Thoracic aorta endothelial cell (primary cell): ENCODE data around the gene PNPT1. TPM values are rescaled to one million over a fixed set of nuclear protein-coding genes. Genes with fewer than 3 reads are reported as not detected.

Experiments used
- total RNA-seq: library from RNA; depleted of rRNA; stranded (reverse); fragments of >200 nt; gene quantifications from 2 replicates; pipeline ENCODE4 v1.2.3, GENCODE V29; 2012

Gene PNPT1
- 49.1 and 61.6 TPM in 2 replicates for total RNA-seq

DNA sequence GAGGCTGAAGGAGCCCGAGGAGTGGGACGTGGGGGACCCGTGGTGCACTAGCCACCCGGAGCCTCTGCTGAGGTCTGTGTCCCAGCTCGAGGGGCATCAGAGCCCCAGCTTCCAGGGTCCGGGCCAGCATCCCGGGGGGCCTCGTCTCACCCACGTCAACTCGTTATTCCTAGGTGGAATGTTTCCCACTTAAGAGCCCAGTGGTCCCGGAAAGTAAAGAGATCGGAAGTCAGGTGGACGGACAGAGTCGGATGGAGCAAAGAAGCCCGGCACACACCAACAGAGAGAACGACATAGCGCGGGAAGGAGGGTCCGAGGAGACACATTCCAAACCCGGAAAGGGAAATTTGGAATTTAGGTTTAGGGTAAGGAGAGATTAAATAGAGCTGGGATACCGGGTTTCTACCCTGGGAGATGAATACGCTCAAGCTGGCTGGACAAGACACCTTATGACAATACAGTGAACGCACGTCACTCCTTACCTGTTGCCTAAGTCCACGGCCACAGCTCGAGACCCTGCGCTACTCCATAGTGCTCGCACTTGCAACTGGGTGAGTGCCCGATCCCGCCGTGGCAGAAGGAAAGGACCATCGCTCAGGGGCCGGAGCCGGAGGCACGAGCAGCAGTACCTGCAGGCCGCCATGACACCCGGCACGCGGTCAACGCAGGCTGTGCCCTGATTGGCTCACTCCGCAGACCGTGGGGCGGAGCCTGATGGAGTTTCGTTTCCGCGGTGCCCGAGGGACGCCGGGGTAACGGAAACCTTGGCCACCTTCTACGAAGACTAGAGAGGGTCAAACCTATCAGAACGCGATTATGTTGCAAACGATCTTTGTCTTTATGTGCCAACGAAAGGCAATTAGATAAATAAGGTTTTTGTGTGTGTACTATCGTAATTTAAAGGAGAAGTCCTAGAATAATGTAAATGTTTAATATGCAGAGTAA is at the start of gene PNPT1:
Gene PNPT1, minus strand, starts transcription at position 664 of the 945 bp plus-strand sequence. Its CDS starts 21 bp downstream, at position 643.

DNA sequence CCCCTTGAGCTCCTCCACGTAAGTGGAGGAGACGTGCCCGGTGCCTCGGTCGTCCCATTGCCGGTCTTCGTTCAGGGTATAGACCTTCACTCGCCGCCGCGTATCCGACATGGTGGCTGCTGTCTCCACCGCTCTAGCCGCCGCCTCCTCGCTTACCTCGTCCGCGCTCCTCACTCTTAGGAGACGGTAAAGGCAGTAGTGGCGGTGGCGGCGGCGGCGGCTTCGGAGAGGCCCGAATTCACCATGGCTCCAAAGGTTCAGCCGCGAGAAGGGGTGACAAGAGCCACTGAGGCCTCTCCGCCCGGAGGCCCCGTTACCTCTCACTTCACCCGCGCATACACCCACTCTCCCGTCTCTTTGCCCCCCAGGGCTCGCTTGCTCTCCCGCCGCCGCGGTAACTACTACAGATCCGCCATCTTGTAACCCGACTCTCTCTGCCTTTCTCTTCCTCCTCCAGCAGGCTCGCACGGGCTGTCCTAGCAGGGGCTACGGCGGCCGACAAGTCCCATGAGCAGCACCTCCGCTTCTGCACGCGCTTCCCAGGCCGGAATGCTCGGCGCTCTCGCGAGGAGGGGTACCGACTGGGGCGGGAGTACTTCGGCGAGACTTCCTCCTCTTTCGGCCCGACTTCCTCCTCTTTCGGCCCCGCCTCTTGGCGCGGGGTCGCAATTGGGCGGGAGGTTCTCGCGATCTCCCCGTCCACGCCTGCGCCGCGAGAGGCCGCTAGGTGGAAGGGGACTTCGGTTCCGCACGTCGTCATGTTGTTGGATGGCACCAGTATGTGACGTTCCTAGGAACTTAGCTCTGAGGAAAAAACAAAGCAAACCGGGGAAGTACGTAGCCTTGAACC is 76.2 kb downstream of the PNPT1 start, which contains the start of gene PPP4R3B:
Gene PPP4R3B, minus strand, starts transcription at position 448 of the 850 bp plus-strand sequence. Its CDS starts 337 bp downstream, at position 111.

Other genes with a start within 250 kb of the PNPT1 start
- 20.1 and 23.6 TPM in 2 replicates for gene CFAP36, start 174.1 kb downstream of the PNPT1 start, total RNA-seq
- 89.0 and 91.9 TPM in 2 replicates for gene PPP4R3B, start 76.2 kb downstream of the PNPT1 start, total RNA-seq
- gene EFEMP1, start 229.9 kb upstream of the PNPT1 start, total RNA-seq, result 2,071 and 2,356 TPM in 2 replicates